HPDE6-E6E7 (cell line): Measurements from ENCODE around the gene SLC39A13.
A peak's percentile ranks its signal among the peaks of the same experiment; 100 is the strongest.

ENCODE experiments used
- DNase-seq: peaks from one replicate; pipeline ENCODE4 v3.0.0; 2011; ENCODE audit warnings: missing footprints; ENCODE audit errors: extremely low spot score

The SLC39A13 gene

GRCh38 chr11:47403135-47403534, 5.3 kb upstream of the SLC39A13 start:
- DNase-seq: no peak

GRCh38 chr11:47403571-47403970, 4.8 kb upstream of the SLC39A13 start:
- DNase-seq: no peak

GRCh38 chr11:47406896-47407745, 1.3 kb upstream of the SLC39A13 start:
- no peak for DNase-seq

GRCh38 chr11:47408598-47409439, 429 bp downstream of the SLC39A13 start:
- DNase-seq: peak; percentile 86

GRCh38 chr11:47409440-47410369, 1.3 kb downstream of the SLC39A13 start:
- peak; percentile 48 for DNase-seq

GRCh38 chr11:47410370-47411264, 2.2 kb downstream of the SLC39A13 start:
- no peak for DNase-seq

- DNase-seq: no peak
Measured at GRCh38 chr11:47411884-47412746, 3.7 kb downstream of the SLC39A13 start.

- no peak for DNase-seq
Measured at GRCh38 chr11:47413351-47413750, 5.0 kb downstream of the SLC39A13 start.

- DNase-seq: no peak
Measured at GRCh38 chr11:47413908-47414684, 5.7 kb downstream of the SLC39A13 start.

- DNase-seq: no peak
Measured at GRCh38 chr11:47414685-47415070, 6.3 kb downstream of the SLC39A13 start.

GRCh38 chr11:47415091-47415854, 6.9 kb downstream of the SLC39A13 start:
- no peak for DNase-seq

GRCh38 chr11:47415949-47416472, 7.6 kb downstream of the SLC39A13 start:
- peak; percentile 94 for DNase-seq

- no peak for DNase-seq
Measured at GRCh38 chr11:47417712-47418111, 9.3 kb downstream of the SLC39A13 start.

- no peak for DNase-seq
Measured at GRCh38 chr11:47418454-47419259, 10.3 kb downstream of the SLC39A13 start.

GRCh38 chr11:47425611-47426010, 17.2 kb downstream of the SLC39A13 start:
- no peak for DNase-seq

- peak; percentile 88 for DNase-seq
Measured at GRCh38 chr11:47426062-47426956, 17.9 kb downstream of the SLC39A13 start, which contains the start of gene PSMC3. Gene PSMC3, minus strand, starts transcription at chr11:47426439. Its CDS starts 160 bp downstream, at chr11:47426279.
